SW480 (cell line): ENCODE data around the gene RNF40.

Source experiments
- DNase-seq: peaks from one replicate; pipeline ENCODE4 v3.0.0-alpha.2; 2016; ENCODE audit warnings: low spot score

Gene RNF40

DNA sequence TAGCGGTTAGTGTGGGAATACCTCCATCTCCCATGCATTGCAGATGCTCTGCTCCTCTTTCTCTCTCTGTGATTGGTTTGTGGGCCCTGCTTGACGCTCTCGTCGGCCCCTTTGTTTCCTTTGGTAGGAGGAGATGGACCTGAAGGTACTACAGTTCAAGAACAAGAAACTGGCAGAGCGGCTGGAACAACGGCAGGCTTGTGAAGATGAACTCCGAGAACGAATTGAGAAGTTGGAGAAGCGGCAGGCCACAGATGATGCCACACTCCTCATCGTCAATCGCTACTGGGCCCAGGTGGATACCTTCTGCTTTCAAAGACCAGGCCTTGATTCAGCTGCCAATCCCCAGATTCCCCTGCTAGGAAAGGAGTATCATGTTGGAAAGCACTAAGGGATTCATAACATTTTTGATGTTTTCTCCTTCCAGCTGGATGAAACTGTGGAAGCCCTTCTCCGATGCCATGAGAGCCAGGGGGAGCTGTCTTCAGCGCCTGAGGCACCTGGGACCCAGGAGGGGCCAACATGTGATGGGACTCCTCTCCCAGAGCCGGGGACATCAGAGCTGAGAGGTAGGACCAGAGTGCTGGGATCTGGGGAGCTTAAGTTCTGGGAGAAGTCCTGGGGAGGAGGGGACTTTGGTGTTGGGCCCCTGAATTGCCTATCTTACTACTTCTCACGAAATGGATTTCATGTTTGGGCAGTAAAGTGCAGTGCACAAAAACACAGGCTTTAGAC, 1.0 kb downstream of the RNF40 start:
- DNase-seq, result no peak

DNA sequence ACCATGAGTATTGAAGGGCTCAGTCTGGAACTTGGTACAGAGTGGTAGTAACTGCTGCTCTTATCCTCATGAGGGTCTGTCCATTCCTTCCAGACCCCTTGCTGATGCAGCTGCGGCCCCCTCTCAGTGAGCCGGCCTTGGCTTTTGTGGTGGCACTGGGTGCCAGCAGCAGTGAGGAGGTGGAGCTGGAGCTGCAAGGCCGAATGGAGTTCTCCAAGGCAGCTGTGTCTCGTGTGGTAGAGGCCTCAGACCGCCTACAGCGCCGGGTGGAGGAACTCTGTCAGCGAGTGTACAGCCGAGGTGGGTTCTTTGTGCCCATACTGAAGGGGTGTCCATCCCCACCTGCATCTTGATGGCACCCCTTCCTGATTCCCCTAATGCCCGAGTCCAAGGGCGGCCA, 2.0 kb downstream of the RNF40 start:
- DNase-seq, result no peak

DNA sequence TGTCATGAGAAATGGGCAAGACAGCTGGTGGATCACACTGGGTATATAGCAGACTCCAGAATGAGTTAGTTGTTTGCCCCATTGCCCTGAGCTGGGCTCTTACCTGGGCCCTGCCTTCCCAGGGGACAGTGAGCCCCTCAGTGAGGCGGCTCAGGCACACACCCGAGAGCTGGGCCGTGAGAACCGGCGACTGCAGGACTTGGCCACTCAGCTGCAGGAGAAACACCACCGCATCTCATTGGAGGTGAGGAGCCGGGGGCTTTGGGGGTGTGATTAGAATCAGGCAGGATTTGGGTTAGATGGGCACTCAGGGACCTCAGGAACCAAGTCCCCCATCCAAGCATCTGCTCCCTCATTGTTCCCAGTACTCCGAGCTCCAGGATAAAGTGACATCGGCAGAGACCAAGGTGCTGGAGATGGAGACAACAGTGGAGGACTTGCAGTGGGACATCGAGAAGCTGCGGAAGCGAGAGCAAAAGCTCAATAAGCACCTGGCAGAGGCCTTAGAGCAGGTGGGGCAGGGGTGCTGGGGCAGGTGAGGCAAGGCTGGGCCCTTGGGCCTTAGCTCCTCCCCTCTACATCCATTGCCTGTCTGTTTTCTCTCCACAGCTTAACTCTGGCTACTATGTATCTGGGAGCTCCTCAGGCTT, 2.8 kb downstream of the RNF40 start:
- no peak for DNase-seq

DNA sequence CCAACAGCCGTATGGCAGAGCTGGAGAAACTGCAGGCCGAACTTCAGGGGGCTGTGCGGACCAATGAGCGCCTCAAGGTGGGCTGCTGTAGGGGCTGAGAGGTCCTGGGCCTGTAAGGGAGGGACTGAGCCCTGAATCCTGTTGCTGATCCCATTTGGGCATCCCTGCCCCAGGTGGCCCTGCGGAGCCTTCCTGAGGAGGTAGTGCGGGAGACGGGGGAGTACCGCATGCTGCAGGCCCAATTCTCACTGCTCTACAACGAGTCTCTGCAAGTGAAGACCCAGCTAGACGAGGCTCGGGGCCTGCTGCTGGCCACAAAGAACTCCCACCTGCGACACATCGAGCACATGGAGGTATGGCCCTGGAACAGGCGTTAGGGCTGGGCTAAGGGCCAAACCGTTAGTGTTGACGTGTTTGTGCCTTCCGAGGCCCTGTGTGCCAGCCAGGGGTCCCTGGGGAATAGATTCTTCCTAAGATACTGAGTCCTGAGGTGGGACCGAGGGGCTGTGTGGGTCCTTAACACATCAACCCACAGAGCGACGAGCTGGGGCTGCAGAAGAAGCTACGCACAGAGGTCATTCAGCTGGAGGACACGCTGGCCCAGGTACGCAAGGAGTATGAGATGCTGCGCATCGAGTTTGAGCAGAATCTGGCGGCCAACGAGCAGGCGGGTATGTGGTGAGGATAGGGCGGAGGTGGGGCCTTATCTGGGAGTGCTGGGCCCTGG, 4.2 kb downstream of the RNF40 start:
- DNase-seq, result no peak

DNA sequence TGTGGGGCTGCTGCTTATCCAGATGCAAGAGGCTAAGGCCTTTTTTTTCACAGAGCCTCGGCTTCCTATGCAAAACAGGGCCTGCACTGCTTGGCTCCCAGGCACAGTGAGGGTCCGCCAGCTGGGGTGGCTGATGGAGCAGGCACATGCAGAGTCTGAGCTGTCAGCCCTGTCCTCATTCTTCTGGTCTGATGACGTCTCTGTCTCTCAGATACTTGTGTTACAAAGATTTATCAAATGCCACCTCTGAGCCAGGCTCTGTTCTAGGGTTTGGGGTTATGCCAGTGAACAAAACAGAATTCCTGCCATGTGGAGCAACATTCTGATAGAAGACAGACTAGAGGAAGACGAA, 4.8 kb downstream of the RNF40 start:
- no peak for DNase-seq

DNA sequence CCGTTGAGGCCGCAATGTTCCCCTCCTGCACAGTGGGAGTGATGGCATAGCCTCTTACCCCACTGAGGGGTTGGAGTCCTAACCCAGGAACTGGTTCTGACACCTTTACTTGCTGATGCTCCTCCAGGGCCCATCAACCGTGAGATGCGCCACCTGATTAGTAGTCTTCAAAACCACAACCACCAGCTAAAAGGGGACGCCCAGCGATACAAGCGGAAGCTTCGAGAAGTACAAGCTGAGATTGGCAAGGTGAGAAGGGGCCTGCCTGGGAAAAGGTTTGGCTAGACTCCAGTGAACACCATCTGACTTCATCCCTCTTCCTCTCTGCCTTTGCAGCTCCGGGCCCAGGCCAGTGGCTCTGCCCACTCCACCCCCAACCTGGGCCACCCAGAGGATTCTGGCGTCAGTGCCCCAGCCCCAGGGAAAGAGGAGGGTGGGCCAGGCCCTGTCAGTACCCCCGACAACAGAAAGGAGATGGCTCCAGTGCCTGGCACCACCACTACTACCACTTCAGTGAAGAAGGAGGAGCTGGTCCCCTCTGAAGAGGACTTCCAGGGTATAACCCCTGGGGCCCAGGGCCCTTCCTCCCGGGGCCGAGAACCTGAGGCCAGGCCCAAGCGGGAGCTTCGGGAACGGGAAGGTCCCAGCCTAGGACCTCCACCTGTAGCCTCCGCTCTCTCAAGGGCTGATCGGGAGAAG, 5.8 kb downstream of the RNF40 start:
- no peak for DNase-seq

DNA sequence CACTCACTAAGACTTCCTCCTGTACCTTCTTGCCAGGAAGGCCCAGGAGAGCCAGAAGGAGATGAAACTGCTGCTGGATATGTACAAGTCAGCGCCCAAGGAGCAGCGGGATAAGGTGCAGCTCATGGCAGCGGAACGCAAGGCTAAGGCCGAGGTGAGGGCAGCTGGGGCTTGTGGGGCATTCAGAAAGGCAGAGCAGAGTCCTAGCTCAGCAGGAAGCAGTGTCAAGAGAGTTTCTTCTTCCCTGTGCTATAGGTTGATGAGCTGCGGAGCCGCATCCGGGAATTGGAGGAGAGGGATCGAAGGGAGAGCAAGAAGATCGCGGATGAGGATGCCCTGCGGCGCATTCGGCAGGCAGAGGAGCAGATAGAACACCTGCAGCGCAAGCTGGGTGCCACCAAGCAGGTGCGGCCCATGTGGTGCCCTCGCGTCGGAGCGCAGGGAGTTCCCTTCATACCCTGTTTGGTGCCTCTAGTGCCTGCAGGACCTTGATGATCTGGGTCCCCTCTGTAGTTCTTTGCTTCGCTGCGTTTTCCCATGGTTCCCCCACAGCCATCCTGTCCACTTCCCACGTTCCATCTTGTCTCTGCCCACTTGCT, 6.6 kb downstream of the RNF40 start:
- no peak for DNase-seq

DNA sequence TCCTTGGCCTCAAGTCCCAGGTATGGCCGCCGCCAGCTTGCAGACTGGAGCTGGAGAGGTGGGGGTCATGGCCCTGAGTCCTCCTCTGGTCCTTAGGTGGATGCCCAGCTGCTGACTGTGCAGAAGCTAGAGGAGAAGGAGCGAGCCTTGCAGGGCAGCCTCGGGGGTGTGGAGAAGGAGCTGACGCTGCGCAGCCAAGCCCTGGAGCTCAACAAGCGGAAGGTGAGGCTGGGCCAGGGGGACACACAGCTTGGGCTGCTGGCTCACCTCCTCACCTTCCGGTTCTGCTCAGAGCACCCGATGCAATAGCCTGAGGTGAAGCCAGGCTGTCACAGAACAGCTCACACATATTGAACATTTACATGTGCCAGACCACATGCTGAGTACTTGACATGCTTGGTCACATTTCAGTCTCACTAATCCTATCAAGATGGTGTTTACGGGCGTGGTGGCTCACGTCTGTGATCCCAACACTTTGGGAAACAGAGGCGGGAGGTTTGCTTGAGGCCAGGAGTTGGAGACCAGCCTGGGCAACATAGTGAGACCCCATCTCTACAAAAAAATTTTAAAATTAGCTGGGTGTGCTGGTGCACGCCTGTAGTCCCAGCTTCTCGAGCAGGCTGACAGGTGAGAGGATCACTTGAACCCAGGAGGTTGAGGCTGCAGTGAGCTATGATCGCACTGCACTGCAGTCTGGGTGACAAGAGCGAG, 7.4 kb downstream of the RNF40 start:
- DNase-seq, result no peak

DNA sequence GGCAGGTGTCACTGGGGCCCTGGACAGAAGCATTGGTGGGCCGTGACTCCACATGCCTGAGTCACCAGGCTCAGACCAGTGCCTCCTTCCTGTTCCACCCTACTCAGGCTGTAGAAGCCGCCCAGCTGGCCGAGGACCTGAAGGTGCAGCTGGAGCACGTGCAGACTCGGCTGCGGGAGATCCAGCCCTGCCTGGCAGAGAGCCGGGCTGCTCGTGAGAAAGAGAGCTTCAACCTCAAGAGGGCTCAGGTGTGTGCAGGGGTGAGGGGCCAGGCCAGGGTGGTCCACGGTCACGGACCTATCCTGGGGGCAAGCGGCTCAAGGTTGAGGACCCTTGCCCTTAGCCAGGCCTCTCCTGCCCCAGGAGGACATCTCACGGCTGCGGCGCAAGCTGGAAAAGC, 9.6 kb downstream of the RNF40 start:
- no peak for DNase-seq

DNA sequence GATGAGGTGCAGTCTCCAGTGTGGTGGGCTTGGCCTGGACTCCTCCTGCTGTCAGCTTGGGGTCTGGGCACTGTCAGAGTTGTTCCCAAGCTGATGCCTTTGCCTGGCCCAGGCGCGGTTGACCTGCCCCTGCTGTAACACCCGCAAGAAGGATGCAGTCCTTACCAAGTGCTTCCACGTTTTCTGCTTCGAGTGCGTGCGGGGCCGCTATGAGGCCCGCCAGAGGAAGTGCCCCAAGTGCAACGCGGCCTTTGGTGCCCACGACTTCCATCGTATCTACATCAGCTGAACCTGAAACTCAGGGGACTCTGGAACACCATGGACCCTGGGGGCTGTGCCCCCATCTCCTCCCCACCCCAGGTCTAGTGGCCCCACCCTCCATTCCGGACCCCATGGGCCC, 11.7 kb downstream of the RNF40 start:
- DNase-seq, result no peak

DNA sequence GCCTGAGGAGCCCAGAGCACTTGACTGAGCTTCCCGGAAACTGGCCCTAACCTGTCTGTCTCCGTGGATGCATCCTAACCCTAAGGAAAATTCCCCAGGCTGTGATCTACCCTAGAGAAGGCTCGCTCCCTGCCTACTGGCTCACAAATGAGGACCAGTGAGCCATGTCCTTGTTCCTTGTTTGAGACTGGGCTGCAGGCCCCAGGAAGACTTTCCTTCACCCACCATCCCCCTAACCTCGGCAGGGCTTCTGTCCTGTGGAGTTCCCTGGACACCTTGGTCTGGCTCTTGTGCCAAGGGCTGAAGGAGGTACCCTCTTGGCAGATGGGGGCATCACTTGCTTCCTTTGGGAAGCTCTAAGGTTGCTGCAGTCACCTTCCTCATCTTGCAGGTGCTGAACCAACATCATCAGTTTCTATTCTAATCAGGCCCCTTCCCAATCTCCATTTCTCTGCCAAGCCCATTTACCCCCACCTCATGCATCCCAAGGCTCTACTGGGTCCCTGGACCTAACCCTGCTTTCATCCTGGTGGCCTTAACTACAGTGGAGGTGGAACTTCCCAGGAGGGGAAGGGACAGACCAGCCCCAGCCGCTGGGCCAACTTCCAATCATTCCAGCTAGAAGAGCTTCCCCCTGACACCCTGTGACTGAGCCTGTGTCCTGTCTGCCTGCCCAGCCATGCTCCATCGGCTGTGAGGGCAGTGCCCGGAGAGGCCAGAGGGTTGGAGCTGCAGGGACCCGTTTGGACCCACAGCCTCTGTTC, 12.4 kb downstream of the RNF40 start:
- DNase-seq, result no peak

DNA sequence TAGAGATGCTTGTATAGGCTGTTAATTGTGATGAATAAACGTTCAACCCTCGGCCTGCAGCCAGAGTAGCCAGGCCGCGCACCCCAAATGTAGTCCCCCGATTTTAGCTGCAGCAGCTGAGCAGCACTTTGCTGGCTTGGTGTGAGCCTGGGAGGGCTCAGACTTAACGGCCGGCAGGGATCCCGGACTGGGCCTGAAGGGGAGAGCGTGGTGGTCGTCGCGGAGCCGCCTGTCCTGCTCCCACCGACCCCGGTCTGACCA, 12.9 kb downstream of the RNF40 start:
- DNase-seq, result no peak

DNA sequence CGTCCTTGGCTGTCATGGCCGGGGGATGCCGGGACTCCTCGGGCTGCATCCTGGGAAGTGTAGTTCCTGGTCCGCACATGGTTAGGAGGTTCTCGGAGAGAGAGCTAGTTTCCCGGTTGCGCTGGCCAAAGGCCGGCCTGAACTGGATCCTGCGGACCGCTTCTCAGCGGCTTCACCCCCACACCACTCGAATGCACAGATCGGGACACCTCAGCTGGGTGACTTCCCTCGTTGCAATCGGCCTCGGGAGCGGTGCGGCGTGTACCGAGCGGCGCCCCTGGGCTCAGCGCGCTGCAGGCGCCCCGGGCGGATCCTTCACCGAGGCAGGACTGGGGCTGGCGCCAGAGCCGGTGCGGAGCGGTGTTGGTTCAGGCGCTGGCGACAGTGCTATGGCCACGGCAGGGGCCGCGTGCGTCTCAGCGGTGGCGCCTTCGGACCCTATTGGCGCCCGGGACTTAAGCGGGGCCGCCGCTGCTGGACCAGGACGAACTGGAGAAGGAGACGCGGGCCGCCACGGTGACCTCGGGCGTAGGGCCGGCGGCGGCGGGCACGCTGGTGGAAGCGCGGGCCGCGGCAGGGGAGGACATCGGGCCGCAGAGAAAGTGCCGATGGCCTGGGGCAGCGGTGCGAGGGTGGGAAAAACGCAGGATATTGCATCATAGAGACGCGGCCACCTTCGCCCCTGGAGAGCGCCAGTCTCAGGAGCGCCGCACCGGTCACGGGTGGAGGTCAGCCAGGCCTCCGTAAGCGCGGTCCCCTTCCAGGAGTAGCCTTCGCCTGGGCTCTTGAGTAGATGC, 13.5 kb downstream of the RNF40 start:
- DNase-seq, result peak; percentile 88

DNA sequence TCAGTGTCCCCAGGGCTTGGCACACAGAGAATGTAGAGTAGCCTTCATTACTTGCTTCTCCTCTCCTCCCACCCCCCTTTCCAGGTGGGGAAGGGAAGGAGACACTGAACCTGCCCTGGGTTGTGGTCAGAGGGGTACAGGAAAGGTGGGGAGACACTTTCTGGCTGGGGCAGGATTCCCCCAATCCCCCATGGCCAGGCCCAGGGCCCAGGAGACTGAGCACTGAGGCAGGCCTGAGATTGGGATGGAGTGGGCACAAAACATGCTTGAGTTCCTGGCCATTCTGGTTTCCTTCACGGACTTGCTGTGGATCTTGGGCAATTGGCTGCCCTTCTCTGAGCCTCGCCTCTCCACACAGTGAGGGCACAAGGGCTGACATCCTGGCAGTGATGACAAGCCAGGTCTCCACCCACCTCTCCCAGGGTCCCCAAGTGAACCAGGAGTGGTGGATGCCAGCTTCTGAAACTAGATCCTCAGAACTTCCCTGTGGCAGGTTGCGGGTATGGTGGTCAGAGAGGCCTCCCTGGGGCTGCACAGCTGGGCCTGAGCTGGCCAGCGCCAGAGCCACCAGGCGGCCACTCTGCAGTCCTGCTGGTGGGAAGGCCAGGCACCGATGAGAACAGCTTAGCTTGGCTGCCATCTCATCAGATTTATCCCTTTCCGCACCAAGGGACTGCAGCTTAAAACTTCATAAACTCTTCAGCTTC, 15.6 kb downstream of the RNF40 start:
- DNase-seq, result no peak

DNA sequence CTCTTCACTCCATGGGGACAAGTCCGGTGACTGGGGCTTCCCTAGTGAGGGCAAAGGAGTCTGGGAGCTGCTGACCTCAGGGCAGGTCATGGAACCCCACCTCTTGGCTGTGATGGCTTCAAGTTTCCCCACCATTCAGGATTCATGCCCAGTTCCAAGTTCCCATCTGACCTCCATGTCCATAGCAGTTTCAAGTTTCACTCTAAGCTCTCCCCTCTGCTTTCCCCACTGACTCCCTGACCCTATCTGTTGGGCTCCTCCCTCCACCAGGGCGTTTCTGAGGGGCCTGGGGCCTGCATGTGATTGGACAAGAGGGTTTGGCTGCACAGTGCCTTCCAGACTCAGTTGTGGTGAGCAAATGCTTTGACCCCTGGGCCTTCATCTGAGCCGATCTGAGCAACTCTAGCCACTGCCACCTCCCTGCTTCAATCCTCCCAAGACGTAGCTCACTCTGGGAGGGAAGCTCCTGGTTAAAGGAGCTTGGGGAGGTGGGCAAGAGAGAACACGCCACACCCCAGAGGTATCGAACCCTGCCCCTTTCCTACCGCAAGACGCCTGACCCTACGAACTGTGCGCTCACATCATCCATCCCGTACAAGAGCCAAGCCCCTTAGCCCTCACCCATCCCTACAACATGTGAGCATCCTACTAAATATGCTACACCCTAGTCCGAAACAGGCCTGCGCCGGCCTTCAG, 16.6 kb downstream of the RNF40 start:
- DNase-seq, result no peak

DNA sequence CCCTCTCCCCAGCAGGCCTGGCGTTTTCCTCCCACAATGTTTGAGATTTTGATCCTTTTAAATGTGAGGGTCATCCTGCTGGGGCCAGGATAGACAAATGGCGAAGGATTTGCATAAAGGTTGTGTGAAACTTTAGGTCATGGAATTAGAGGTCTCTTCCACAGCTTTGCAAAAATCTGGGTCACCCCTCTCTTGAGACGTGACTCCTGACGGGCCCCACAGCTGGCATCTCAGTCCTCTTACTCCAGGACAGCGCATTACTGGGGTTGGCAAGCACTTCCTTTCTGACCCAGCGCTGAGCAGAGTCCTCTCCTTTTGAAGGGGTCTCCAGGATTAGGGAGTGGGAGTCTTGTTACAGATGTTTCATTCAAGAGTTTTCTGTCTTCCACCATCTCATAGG, 17.5 kb downstream of the RNF40 start:
- DNase-seq, result no peak

DNA sequence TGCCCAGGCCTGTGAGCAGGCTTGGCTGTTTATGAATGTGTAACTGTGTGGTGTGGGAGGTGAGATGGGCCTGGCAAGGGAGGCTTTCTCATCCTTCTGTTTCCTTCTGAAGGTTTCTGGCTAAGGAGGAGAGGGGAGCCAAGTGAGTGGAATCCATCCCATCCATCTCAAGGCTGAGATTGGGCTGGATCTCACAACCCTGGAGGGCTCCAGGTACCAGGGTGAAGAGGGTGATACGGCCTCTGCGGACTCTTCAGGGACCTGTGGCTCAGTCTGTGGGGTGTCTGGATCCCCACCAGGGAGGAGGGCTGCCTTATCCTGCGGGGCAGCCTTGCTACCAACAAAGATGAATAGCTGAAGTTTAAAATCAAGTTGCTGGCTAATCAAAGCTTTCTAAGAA, 17.9 kb downstream of the RNF40 start:
- DNase-seq, result no peak

DNA sequence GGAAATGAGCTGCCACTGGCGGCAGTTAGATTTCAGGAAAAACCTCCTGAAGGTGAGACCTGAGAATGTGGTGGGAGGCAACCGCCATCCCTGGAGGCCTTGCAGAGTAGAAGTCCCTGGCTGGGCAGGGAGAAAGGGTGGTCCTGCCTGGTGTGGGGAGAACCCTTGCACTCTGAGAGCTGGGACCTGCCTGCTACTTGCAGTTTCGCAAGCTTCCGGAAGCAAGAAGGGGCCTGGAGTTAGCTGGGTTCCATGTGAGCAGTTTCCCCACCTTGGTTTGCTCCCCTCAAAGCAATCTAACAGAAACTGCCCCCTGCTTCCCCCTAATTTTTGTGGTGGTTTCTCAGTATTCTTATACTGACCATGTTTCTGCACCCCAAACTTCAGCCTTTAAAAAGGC, 18.4 kb downstream of the RNF40 start:
- DNase-seq, result no peak
